Measurements from ENCODE around the gene IRX1. TPM values are rescaled to one million over a fixed set of nuclear protein-coding genes. Genes with fewer than 3 reads are reported as not detected.

The IRX1 gene
- total RNA-seq, 4 donors from 2014 or later, result 5.0 to 18.8 (median 12.8) TPM

GRCh38 chr5:3590161-3590966, 5.3 kb upstream of the IRX1 start:
- intact Hi-C loops (cut with DNase I; ENCODE audit: low total_unique reads), result no loop called here
- WGBS, 2 donors, result 31 to 34% methylated on average over 51 of the region's 51 CpGs

GRCh38 chr5:3590967-3591900, 4.4 kb upstream of the IRX1 start:
- intact Hi-C loops (cut with DNase I; ENCODE audit: low total_unique reads), result no loop called here
- no peak overlapping the region for H3K4me3 ChIP-seq (ENCODE audit: low read depth, poor library complexity, severe bottlenecking)
- TF ChIP-seq POLR2A (IDR thresholded peaks at IDR 0.05), result no peak
- TF ChIP-seq CTCF (IDR thresholded peaks at IDR 0.05), result no peak
- WGBS, 2 donors, result 4 to 5% methylated on average over 60 to 72 of the region's 79 CpGs
- peak in 1 of 2 donors; percentile 88 for DNase-seq (ENCODE audit: low spot score in 2 of 2)

More at GRCh38 chr5:3590161-3590966, 5.3 kb upstream of the IRX1 start:
- no peak overlapping the region for H3K4me3 ChIP-seq (ENCODE audit: low read depth, poor library complexity, severe bottlenecking)
- DNase-seq (ENCODE audit: low spot score in 2 of 2), result peak in 1 of 2 donors; percentile 85
- TF ChIP-seq CTCF (IDR thresholded peaks at IDR 0.05) (no peak), POLR2A (IDR thresholded peaks at IDR 0.05) (no peak)

DNA sequence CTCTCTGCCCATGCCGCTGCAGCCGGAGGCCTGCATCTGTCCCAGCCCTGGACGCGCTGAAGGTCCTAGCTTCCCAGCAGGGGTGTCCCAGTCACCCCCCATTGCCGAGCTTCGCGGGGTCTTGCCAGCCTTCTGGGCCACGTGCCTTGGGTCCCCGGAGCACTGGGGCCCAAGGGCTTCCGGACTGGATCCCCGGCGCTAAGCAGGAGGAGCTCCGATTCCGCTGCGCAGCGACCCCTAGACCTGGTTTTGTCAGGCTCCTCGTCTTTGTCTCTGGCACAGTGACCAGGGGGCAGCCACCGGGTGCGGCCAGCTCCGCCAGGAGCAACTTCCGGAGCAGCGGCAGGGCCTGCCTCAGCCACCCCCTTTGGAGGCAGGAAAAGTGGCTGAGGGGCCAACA, 3.3 kb upstream of the IRX1 start:
- 65 to 71% methylated on average over 8 to 16 of the region's 22 CpGs for WGBS, 2 donors
- no peak overlapping the region for H3K4me3 ChIP-seq (ENCODE audit: low read depth, poor library complexity, severe bottlenecking)
- TF ChIP-seq POLR2A (IDR thresholded peaks at IDR 0.05) (no peak), CTCF (IDR thresholded peaks at IDR 0.05) (no peak)
- no peak for DNase-seq (ENCODE audit: low spot score in 2 of 2)
- intact Hi-C loops (cut with DNase I; ENCODE audit: low total_unique reads), result no loop called here

DNA sequence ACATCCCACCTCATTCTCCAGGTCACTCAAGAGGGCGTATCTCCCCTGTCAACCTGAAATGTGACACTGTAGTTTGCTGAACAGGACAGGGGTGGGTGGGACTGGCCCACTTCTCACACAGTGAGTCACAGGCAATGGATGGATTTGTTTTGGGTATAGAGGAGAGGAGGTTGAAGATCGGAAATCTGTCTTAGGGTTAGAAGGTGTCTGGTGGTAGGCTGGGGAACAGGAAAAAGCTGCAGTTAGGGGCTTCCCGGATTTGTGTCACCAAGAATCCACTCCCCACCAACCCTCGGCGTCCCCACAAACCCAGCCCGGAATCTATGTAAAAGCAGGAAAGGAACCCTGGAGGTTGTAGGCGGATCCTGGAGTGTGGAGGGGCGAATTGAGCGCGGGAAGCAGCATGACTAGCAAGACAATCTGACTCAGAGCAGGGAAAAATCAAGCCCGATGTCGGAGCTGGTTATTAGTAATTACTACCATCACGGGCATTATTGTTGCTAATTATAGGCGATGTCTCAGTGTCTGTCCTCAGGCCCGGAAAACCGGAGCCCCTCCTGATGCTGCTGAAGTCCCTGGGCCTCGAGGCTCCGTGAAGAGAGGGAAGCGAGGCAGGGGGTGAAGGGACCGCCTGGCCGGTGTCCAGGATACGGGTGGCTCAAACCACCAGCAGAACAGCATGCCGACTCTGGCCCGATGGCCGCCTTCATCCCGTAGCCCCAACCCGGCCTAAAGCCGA, 1.7 kb upstream of the IRX1 start:
- no peak overlapping the region for H3K4me3 ChIP-seq (ENCODE audit: low read depth, poor library complexity, severe bottlenecking)
- intact Hi-C loops (cut with DNase I; ENCODE audit: low total_unique reads), result no loop called here
- TF ChIP-seq CTCF (IDR thresholded peaks at IDR 0.05) (no peak), POLR2A (IDR thresholded peaks at IDR 0.05) (no peak)
- 18 to 23% methylated on average over 21 to 24 of the region's 28 CpGs for WGBS, 2 donors
- DNase-seq (ENCODE audit: low spot score in 2 of 2), result no peak

DNA sequence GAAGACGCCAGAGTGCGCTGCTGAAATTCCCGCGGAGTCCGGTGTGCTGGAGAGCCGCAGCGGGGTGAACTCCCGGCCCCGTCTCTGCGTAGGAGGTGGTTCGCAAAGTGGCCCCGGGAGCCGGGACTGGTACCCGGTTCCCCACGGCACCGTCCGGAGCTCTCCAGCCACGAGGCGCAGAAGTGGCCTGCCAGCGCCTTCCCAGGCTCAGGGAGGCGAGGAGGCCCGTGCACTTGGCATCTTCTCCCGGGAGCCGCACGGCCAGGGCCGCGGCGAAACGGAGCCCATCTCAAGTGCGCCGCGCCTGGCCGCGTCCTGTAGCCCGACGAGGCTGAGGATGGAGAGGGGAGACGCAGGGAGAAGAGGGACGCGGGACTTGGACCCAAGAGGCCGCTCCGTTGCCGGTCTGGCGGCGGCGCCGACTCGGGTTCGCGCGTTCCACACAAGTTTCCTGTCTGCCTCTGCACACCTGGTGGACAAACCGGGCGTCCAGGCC, 1.1 kb upstream of the IRX1 start:
- TF ChIP-seq POLR2A (IDR thresholded peaks at IDR 0.05) (no peak), CTCF (IDR thresholded peaks at IDR 0.05) (no peak)
- intact Hi-C loops (cut with DNase I; ENCODE audit: low total_unique reads), result no loop called here
- DNase-seq (ENCODE audit: low spot score in 2 of 2), result no peak
- 2% methylated on average over 13 to 22 of the region's 52 CpGs for WGBS, 2 donors
- H3K4me3 ChIP-seq (ENCODE audit: low read depth, poor library complexity, severe bottlenecking), result peak overlapping the region; percentile 13

All from lower leg skin (tissue), 4 donors.